ENCODE measurements around the gene SH3PXD2A.

The SH3PXD2A gene

DNA sequence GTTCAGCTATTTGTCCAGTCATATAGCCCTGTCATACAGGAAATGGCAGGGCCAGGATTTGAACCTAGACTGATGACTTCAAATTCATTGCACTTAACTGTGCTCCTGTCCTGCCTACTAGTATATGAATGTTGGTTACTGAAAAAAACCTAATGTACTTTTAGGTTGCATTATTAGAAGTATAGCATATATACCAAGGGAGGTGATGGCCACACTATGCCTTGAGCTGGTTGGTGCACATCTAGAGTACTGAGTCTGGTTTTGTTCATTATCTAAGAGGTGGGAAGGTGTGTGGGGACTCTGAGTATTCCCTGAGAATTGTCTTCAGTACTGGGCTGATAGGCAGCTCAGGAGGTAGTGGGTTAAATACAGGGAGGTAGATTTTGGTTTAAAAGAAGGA lies 273.9 kb downstream of the SH3PXD2A start:
- in situ Hi-C loops (cut with MboI; ENCODE audit: low sequenced_read_pairs) = no loop called here

DNA sequence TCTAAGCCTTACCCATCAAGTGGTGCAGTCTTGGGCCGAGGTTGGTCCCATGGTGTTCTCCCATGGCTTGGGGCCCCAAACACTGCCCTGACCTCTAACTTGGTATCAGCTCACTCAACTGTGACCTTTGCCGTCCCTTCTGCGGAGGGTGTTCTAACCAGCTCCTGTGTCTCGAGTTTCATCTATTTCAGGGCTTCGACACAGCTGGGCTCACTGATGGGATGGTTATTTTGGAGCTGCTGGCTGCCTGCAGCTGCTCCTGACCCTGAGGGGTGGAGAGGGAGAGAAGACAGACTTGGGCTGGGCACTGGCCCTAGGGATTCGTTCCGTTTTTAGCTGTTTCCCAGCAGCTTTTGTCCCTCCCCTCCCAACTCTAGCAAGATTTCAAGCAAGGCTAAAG lies 274.9 kb downstream of the SH3PXD2A start:
- in situ Hi-C loops (cut with MboI; ENCODE audit: low sequenced_read_pairs) = no loop called here

DNA sequence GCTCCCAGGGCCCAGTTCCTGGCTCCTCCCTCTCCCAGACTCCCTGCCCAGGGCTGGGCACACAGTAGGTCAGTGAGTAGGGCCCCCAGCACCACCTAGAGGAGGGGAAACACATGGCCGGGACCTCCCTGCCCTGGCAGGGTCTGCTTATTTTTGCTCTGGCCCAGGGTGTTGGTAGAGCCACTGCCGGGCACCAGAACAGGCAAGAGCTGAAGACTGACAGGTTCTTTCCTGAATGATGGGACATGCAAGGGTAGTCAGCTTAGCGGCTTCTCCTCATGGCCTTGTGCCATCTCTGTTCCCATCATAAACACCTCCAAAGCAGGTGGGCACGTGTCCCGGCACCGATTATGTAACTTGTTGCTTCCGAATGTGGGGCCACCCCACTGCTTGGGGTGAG lies 275.4 kb downstream of the SH3PXD2A start:
- in situ Hi-C loops (cut with MboI; ENCODE audit: low sequenced_read_pairs) = no loop called here

- in situ Hi-C loops (cut with MboI; ENCODE audit: low sequenced_read_pairs) = no loop called here
Measured at GRCh38 chr10:103578782-103579382, 276.5 kb downstream of the SH3PXD2A start.

GRCh38 chr10:103576862-103577261 lies 278.5 kb downstream of the SH3PXD2A start:
- in situ Hi-C loops (cut with MboI; ENCODE audit: low sequenced_read_pairs) = no loop called here

- in situ Hi-C loops (cut with MboI; ENCODE audit: low sequenced_read_pairs) = no loop called here
Measured at GRCh38 chr10:103576076-103576471, 279.3 kb downstream of the SH3PXD2A start.

GRCh38 chr10:103575416-103576075 lies 279.8 kb downstream of the SH3PXD2A start:
- in situ Hi-C loops (cut with MboI; ENCODE audit: low sequenced_read_pairs) = no loop called here

GRCh38 chr10:103574097-103575061 lies 281.0 kb downstream of the SH3PXD2A start:
- in situ Hi-C loops (cut with MboI; ENCODE audit: low sequenced_read_pairs) = no loop called here

GRCh38 chr10:103573205-103573487 lies 282.2 kb downstream of the SH3PXD2A start:
- in situ Hi-C loops (cut with MboI; ENCODE audit: low sequenced_read_pairs) = no loop called here

- in situ Hi-C loops (cut with MboI; ENCODE audit: low sequenced_read_pairs) = no loop called here
Measured at GRCh38 chr10:103572347-103573204, 282.8 kb downstream of the SH3PXD2A start.

GRCh38 chr10:103571656-103571975 lies 283.8 kb downstream of the SH3PXD2A start:
- in situ Hi-C loops (cut with MboI; ENCODE audit: low sequenced_read_pairs) = no loop called here

- in situ Hi-C loops (cut with MboI; ENCODE audit: low sequenced_read_pairs) = no loop called here
Measured at GRCh38 chr10:103570844-103571655, 284.3 kb downstream of the SH3PXD2A start.

DNA sequence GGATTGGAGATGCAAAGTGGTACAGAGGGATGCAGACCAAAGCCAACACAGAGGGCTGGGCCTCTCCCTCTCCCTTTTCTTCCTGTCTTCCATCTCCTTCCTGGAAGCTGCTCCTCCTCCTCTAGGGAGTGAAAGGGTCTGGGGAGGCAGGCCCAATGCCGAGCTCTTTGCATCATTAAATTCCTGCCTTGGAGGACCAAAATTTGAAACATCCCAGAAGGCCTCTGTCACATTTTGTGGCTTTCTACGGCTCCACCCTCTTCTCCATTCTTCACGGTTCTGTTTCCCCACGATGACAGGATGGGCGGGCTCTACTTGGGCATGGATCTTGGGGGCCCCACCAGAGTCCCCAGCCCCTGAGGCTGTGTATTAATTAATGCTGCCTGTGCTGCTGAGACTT lies 285.5 kb downstream of the SH3PXD2A start:
- in situ Hi-C loops (cut with MboI; ENCODE audit: low sequenced_read_pairs) = no loop called here

- in situ Hi-C loops (cut with MboI; ENCODE audit: low sequenced_read_pairs) = no loop called here
Measured at GRCh38 chr10:103568505-103568904, 286.9 kb downstream of the SH3PXD2A start.

DNA sequence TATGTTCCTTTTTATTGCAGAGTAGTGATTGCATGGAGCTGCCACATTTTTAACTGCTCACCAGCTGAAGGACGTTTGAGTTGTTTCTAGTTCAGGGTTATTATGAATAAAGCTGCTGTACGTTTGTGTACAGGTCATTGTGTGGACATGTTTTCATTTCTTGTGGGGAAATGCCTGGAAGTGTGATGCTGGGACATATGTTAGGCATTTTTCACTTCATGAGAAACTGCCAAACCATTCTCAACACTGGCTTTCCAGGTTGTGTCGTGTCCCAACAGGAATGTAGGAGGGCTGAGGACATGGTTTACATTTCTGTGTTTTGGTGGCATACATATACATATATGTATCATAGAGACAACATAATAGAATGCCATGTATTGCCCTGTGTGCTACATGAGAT lies 288.8 kb downstream of the SH3PXD2A start:
- in situ Hi-C loops (cut with MboI; ENCODE audit: low sequenced_read_pairs) = no loop called here

DNA sequence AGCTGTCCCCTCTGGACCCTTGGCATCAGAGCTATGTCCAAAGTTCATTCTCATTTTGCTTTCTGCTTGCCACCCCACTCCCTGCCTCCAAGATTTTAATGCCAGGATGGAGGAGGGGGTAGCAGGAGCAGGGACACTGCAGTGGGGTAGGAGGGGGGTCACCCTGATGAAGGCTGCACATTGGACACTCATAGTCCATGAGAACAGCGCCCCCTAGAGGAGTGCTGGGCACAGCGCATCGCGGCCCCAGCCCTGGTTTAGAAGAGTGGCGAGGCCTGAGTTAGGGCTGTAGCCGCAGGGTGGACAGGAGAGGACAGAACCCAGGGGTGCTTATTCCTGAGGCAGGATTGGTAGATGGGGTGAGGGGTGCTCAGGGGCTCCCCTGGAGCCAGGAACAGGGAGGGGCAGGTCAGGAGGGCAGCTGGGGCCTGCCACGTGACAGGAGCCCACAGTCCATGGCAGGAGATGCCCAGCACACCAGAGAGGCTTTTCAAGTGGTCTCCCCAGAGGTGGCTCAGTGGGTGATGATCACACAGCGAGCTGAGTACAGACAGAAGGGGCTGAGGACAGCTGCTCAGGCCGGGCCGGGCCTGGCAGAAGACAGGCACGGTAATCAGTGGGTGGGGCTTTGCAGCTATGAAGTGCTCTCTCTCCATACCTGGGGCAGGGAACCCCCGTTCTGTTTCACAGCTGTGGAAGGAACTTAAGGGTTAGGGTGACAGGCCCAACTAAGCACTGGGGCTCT lies 290.4 kb downstream of the SH3PXD2A start:
- in situ Hi-C loops (cut with MboI; ENCODE audit: low sequenced_read_pairs) = no loop called here

GRCh38 chr10:103564116-103564501 lies 291.3 kb downstream of the SH3PXD2A start:
- in situ Hi-C loops (cut with MboI; ENCODE audit: low sequenced_read_pairs) = no loop called here

GRCh38 chr10:103563231-103564115 lies 291.9 kb downstream of the SH3PXD2A start:
- in situ Hi-C loops (cut with MboI; ENCODE audit: low sequenced_read_pairs) = no loop called here

DNA sequence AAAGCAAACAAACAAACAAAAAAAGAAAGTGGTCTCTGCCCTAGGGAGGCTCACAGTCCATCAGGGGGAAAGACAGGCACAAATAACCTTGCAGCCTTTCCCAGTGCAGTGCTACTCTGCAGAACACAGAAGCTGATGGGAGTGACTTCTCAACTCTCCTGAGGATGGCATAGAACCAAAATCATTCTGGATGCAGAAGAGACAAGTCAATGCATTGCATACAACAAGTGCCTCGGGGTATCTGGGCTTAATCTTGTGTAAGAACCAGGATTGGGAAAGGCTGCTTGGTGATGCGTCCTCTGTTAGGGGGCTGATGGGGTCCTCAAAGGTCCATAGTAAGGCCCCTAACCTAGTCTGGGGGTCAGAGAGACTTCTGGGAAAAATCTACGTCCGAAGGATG lies 293.0 kb downstream of the SH3PXD2A start:
- in situ Hi-C loops (cut with MboI; ENCODE audit: low sequenced_read_pairs) = no loop called here
